ENCODE results near the gene POU4F1.
A peak's percentile ranks its signal among the peaks of the same experiment; 100 is the strongest.

POU4F1 gene

DNA sequence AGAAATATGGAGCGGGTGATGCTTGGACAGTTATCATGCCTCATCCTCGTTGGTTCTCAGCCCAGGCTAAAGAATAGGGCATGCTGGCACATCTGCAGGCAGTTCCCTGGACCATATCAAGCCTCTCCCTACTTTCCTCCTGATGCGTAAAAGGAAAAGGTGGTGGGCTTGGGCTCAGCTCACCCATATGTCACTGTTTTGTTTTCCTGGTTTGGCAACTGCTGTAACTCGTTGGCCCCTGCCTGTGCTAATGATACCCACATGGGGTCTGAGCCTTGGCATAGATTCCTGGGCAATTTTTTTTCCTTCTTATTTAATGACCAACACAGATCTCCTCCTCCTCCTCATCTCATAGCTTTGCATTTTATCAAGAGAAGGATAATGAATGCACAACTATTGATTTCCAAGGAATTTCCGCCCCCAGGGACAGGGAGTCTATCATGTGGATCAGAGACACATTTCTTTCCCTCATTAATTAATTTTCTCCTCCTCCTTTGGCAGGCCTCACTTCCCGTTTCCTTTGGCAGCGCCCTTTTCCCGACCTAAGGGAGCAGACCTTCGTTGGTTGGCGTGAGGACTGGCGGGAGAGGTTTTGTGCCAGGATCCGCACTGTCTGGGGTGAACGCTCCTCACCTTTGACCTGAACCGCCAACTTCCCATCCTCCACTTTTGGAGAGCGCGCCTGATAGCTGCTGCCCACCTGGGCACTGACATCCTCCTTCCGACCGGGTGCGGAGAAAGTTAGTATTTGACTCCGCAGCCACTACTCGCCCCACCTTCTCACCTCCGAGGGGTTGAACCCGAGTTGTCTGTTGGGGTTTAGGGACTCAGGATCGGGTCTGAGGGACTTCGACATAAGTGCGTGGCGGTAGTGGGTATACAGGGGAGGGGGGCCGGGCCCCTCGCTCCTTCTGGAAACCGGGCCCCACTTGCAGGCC, 3.4 kb upstream of the POU4F1 start:
- peak; percentile 52 for DNase-seq

DNA sequence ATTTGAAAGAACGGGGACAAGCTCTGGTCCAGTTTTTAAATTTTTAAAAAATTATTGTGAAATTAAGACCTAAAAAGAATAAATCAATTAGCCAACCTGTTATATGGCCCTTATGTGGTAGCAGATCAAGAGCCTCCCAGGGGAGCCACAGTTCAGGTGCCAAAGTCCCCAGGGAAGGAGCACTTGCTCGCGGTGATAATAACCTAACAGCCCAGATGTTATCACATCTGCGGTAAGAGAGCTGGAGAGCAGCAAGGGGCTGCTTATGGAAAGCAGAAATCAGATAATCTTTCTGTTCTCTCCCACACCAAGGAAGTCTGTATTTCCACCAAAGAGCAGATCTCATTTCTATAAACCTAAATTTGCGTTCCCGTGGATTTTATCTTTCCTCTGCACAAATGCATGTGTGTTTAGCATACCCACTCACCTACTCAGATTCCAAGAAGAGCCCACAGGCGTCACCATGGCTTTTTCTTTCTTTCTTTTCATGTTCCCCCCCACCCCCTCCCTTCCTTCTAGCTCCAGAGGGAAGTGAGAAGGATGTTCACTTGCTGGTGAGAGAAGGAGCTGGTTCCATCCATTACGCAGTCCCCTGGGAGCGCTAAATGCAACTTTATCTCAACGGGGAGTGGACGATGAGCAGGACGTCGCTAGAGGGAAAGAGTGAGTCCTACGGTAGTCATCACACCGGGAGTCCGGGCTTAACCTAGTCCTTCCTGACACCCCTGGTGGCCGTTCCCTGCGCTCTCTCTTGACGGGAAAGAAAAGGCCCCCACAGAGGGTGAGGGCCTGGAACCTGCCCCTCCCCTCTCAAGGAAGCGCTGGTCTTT, 1.6 kb upstream of the POU4F1 start:
- peak; percentile 57 for DNase-seq

DNA sequence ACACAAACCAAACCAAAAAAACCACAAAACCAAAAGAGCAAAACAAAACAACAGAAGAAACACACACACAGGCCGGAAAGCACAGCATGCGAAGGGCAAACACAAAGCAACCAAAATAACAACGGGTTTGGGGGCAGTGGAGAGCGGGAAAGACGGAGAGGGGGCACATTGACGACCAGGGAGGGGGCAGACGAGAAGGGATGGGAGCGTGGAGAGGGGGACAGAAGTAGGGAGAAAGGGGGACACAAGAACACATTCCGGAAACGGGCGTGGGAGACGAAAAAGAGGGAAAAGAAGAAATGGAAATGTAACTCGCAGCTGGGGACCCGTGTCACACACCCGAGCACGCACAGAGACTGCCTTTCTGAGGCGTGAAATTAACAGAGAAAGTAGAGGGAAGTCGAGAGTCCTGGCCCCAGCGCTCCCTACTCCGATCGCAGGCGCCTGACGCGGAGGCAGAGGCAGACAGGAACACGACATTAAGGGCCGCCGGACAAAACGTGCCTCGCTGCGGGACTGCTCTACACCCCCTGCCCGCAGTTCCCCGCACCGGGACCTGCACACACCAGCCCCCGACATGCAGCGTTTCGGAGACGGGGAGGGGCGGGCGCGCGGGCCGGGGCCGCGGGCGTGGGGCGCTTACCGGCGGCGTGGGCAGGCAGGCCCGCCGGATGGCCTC, 652 bp downstream of the POU4F1 start:
- peak; percentile 67 for DNase-seq

DNA sequence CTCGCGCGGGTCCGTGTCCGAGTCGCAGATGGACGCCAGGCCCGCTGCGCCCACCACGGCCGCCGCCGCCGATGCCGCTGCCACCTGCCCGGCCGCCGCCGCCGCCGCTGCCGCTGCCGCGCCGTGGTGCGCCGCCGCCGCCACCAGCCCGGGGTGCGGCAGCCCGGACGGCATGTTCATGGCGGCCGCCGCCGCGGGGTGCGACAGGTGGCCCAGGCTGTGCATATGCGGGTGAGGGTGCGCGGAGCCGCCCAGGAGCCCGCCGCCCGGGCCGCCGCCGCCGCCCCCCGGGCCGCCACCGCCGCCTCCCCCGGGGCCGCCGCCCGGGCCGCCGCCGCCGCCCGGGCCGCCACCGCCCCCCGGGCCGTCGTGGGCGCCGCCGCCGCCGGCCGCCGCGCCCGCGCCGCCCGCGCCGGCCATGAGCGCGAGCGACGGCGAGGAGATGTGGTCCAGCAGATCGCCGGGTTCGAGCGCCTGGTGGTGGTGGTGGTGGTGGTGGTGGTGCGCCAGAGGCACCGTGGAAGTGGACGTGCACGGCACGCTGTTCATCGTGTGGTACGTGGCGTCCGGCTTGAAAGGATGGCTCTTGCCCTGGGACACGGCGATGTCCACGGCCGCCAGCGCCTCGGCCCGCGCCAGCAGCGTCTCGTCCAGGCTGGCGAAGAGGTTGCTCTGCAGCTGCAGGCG, 1.3 kb downstream of the POU4F1 start:
- peak; percentile 64 for DNase-seq

DNA sequence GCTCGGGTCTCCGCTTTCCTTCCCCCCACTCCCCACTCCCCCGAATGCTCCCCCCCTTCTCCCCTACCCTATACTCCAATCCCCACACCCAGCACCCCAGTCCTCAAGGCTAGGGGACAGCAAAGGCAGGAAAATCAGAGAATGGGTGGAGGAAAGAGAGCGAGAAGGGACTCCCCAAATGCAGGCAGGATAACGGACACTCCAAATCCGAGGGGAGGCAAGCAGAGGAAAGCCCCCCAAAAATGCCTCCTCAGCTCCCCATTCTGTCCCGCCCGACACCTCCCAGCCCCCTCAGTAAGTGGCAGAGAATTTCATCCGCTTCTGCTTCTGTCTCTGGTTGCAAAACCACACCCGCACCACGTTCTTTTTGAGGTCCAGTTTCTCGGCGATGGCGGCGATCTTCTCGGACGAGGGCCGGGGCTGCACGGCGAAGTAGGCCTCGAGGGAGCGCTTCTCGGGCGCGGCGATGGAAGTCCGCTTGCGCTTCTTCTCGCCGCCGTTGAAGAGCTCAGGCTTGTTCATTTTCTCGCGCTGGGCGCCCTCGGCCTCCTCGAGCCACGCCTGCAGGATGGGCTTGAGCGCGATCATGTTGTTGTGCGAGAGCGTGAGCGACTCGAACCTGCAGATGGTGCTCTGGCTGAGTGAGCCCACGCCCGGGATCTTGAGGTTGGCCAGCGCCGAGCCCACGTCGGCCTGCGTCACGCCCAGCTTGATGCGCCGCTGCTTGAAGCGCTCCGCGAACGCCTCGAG, 2.1 kb downstream of the POU4F1 start:
- peak; percentile 83 for DNase-seq

DNA sequence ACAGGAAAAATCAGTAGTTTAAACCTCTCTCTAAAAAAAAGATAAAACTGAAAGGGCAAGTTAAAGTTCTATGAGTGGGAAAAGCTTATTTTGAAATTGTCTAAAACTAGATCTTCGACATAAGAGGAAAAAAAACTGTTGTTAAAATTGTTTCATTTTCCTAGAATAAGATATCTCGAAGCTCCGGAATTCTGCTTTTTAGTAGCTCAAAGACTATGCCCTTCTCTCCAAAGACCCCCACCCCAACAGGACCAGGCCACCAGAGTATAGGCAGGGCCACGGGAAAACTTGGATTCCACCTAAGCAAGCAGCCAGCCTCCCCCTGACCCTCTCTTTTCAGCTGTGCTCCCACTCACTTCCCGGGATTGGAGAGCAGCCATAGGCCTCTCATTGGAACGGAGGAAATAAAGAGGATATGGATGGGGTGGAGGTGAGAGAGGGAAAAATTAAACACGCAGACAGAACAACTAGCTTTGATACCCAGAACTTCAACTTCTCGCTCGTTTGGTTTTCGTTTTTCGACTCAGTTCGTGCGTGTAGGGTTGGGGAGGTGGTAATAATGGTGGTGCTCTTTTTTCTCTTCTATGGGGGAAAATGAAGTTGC, 3.0 kb downstream of the POU4F1 start:
- DNase-seq: peak; percentile 60

DNA sequence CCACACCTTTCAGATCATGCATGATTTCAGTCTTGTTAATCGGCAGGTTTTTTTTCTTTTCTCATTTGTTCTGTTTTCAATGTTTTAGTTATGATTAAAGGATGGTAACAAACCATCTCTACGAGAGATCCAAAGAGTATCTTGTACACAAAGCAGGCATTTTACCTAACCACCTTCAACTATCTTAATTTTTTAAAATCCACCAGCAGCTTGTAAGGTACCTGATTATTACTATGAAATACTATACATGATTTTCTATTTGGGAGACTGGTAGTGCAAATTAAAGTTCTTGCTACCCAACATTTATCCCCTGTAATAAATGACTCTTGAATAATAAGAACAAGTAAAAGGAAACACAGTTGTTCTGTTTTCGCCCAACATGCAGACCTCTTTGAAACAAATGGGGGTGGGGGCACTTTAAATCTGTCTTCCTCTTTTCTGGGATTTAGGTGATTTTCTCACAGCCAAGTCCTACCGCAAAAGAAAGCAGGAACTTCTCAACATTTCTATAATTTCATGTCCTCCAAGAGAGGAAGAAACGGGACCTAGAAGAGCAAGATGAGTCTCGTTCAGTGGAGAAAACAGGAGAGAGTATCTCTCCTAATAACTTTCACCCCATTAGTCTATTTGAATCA, 3.6 kb downstream of the POU4F1 start:
- DNase-seq: peak; percentile 37

DNA sequence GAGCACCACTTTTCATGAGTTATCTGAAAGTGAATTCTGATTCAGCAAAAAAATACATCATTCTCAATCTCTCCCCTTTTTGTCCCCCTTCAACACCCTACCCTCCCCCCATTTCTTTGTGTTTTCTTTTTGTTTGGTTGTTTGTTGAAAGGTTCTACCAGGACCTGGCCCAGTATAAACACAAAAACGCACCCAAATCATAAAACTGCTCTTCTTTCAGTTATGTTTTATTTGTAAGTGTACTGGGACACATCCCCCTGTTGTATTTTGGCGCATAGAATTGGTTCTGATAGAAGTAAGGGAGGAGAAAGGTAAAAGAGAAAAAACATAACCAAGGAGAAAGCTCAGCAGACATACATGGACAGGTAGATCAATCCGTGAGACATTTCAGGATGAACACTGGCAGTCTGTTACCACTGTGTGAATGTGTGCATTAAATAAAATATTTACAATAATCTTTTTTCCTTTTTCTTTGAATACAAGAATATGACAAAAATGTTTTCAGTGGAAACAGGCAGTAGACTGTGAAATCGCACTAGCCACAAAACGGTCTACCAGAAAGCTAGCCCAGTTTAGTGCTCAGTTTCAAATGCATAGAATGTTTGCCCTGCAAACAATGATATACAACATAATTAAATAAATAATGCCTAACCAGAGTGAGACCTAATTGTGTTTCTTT, 4.2 kb downstream of the POU4F1 start:
- peak; percentile 47 for DNase-seq

DNA sequence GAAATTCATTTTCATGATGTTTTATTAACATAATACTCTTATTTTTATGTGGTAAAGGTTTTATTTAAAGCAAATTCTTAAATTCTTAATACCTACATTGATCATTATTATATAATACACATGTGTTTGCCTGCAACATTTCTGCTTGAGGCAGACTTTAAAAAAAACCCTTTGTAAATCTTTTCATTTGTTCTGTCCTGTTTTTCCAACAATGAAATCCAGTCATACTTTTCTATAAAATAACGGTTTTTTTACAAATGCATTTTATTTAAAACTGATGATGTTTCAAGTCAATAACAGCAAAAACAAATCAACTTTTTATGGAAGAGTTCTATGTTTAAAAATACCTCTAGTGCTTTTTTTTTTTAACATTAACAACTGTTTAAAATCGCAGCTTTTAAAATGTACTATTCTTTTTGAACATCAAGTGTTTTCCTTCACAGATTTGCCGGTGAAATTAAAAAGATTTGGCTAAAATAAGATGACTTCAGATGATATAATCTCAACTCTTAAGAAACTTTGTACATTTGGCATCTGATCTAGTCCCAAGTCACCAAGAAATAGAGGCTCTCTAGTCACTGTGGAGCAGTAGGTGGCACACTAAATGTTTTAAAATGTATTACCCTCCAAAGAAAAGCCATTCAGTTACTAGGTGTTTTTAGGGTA, 5.1 kb downstream of the POU4F1 start:
- peak; percentile 20 for DNase-seq

DNA sequence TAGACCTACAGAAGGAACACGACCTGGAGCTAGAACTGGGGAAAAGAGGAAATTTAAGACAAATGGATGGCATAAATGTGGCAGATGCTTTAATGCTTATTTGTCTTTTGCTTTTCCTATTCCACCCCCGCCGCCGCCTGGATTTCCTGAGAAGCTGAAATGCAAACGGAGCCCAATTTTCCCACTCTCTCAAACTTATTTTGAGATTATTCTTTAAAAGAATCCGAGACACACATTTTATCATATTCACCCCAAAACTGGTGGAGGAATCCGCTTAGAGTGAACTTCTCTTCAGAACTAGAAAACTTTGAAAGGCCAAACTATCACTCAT, 5.8 kb downstream of the POU4F1 start:
- DNase-seq: no peak

DNA sequence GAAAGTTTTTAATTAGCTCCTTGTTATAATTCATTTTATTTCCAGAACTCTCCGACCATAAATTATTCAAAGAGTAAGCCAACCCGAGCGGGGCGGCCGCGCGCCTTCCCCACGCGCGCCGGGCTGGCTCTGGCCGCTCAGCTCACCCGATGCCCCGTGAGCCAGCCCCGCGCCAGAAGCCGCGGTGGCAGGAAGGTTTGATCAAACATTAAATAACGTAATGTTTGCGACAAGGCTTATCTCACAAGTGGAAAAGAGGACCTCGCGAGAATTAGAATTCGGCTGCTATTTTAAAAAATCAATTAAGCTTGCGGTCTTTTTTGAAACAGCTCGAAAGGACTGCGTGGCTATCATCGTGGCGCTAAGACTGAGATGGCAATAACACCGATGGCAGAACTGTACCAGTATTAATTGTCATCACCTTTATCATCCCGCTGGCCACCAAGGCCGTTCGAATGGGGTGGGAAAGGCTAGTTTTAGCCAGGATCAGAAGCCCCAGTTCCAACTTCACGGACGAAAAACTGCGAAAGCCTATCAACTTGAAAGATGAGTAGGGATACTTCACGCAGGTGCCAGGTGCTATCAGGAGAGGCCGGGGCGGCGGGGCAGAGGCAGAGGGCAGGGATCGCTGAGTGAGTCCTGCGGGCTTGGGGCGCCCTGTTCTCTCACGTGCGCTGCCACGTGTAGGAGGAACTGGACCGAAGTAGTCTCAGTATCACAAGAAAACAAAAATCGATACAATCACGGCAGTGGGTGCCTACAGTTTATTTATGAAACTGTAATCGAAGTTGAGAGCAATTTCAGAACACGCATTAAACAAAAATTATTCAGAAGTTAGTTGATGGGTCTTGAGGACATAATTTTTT, 6.4 kb downstream of the POU4F1 start:
- DNase-seq: peak; percentile 83

DNA sequence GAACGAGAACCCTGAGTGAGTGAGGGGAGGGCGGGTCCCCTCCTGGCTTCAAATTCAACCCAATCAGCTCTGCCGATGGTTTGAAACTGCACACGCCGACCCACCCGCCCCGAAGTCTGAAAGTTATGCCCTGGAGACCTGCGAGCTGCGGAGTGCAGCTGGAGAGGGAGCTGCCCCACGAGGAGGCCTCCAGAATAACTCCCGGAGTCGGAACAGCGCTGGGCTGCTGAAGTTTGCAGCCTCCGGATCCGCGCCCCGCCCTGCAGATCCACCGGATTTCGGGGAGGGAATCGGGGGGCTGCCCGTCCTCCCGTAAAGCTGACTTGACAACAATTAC, 7.0 kb downstream of the POU4F1 start:
- DNase-seq: peak; percentile 82

DNA sequence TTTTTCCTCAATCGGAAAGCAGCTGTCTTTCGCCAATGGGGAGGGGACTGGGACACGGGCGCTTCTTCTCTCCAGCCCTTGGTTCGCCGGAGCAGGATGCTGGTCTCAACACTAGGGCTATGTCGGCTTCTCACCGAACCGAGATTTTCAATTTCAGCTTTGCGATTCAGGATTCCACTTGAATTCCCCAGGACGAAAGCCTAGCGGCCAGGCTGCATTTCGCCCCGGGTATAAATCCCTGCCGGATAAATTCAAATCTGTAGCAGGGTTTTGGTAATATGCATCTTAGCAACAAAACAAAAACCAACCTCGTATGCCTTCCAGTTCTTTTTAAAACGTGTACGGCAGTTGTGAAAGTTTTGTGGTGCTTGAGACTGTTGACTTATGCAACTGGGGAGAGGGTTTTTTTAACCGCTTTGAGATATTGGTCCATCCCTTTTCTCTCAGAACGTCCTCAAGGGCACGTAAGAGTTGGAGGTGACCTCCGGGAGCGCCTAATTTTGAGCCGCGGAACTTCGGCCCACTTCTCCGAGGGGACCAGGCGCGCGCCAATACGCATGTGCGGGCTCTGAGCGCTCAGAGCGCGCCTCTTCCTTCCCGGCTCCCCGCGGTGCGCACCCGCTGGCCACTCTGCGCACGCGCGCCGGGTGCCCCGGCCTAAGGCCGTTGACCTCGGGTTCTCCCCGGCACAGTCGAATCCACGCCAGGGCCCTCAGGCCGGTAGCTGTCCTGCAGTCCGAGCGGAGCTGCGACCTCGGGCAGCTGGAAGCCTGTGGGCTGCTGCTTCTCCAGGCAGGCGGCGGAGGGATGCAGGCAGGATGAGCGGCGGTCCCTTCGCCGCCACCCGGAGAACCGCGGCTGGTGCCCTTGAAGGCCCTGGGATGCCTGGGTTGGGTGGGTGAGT, 7.6 kb downstream of the POU4F1 start:
- DNase-seq: peak; percentile 84

DNA sequence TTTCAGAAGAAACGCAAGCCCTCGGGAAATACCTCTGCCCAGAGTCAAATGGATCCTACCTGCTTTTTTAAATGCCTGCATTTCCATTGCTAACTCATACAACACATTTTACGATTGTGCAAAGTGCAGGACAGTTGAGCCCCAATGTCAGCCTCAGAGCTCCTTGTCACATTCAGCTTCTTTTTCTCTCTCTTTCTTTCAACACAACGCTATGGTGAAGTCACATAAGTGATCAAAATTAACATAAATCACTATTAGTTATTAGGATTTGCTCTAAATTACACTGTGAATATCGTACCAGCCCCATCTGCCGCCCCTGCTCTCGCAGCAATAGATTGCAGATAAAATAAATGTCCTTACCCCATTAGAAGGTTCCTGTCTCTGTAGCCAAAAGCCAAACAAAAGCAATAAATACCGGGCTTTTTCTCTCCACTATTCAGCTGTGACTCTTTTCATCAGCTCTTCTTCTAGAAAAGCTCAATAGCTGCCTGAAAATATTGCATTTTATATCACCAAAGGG, 8.8 kb downstream of the POU4F1 start:
- DNase-seq: no peak

DNA sequence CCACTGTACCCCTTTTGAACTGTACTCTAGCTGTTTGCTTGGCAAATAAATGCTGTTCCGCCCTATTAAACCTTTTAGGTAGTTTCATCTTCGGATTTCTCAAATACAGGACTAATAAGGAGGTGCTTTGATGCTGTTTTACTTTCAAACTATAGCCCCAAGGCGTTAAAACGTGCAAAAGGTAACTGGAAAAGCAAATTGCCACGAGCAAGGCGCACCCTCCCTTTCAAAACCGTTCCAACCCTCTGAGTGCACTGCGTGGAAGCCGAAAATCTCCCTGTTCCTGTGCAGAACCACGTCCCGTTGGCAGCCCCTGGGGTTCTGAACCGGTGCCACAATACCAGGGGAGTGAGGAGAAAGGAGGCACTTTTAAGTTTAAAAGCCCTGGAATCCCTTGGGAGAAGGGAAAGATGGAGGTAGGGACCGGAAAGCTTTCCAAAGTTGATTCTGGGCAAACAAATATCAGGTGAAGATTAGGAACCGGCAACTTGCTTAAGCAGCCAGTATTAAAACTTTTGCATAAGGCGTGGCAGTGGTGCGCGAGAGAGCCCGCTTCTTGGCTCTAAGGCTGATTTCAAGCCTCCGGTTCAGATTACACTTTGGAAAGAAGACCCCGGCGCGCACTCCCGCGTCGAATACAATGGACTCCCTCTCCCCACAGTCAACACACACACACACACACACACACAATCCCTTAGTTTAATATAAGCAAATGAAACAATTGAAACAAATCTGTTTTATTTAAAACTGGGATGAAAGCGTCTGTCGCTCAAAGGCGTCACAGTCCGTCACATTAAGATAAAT, 9.5 kb downstream of the POU4F1 start:
- peak; percentile 73 for DNase-seq

DNA sequence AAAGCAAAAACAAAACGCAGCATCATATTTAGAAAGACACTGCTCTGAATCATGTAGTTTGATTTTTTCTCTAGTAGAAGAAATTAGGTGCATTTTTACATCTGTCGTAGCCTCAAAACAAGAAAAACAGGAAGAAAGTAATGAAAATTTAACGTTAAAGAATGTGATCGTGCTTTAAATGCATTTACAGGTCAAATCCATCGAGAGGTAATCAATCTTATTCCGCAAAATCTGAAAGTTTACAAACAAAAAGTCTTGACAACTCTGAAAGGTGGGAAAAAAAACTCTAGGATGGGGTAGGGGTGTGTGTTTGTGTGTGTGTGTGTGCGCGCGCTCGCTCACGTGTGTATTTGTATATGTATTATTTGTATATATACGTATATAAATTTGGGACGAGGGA, 10.2 kb downstream of the POU4F1 start:
- DNase-seq: no peak

DNA sequence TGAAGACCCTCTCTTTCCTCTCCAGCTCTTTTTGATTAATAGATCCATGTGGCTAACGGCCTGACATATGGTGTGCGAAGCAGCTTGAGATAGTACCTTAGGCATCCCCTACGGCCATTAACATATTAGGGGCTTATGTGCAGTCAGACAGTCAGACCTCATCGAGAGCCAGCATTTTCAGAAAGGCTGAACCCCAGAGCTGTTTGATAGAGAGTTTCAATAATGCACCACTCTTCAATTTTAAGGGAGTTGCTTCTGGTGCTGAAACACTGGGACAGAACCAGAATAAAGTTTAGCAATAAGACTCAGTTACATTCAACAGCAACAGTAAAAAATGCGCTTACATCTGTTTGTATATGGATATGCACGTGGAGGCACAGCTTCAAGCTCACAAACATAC, 10.8 kb downstream of the POU4F1 start:
- DNase-seq: peak; percentile 66
